SW 1271 (cell line): ENCODE data around the gene TCP11.

Source experiments
- DNase-seq, 2 experiments: peaks; one replicate each; lab custom pipeline; 2025; lab: John Stamatoyannopoulos, UW

The TCP11 gene

DNA sequence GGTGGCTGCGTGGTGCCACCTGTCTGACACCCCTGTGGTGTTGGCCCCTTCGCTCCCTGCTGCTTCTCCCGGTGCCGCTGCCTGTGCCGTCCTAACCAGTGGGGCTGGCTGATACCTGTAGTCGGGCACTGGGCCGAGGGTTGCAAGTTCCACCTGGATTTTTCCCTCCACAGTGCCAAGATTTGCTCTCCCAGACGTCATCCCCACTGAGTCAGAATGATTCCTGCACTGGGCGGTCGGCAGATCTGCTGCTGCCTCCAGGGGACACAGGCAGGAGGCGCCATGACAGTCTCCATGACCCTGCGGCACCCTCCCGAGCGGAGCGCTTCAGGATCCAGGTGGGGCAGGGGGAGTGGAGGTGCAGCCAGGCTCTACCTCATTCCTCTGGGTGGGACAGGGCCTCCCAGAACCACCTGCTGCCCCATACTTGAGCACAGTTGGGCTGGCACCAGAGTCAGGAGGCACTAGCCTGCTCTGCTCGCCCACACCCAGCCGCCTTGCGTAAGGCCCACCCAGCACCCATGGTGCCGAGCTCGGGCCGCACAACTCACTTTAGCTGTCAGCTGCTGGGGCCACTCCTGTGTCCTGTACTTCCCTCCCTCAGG, 60.2 kb downstream of the TCP11 start:
- DNase-seq, result no peak

DNA sequence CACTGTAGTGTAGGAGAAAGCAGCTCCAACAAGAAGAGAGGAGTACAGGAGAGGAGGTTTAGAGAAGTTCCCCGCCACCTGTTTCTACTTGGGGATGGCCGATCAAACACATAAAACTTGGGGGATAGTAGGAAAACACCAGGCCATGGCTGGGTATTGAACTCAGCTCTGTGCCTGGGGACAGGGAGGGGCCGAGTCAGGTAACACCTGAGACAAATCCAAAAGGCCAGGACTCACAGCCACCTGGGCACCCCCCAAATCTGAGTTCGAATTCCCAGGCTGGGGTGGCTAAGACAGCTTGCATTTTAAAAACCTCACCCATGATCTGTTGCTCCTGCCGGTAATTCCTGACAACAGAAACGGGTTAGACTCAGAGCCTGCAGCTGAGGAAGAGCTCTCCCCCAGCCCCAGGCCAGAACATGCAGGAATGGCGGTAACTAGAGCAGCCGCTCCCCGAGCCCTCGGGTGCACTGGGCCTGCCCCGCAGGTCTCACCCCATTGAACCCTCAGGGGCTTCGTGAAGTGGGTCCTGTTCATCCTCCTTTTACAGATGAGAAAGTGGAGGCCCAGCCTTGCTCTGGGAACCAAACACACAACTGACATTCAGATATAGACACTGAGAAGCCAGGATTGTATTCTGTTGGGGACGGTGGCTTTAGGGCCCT, 61.0 kb downstream of the TCP11 start:
- DNase-seq, result no peak

DNA sequence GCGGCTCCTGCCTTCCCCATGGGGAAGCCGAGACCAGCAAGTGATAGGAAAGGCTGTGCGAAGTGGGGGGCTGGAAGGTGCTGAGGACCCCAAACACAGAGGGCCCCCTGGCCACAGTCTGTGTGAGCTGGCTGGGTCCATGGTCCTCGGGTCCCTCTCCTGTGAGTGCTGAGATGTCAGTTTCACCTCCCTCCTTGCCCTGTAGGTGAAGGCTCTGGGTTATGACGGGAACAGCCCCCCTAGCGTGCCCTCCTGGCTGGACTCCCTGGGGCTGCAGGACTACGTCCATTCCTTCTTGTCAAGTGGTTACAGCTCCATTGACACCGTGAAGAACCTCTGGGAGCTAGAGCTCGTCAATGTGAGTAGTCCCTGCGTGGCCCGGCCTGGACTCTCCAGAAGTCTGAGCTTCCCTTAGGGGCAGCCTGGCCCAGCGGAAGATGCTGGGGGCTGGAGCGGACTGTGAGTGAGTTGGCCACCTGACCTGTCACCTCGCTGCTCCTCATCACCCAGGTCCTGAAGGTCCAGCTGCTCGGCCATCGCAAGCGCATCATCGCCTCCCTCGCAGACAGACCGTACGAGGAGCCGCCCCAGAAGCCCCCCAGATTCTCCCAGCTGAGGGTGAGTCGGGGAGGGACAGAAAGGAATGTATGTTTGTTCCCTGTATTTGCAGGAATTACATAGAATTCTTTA, 61.7 kb downstream of the TCP11 start:
- no peak for DNase-seq

DNA sequence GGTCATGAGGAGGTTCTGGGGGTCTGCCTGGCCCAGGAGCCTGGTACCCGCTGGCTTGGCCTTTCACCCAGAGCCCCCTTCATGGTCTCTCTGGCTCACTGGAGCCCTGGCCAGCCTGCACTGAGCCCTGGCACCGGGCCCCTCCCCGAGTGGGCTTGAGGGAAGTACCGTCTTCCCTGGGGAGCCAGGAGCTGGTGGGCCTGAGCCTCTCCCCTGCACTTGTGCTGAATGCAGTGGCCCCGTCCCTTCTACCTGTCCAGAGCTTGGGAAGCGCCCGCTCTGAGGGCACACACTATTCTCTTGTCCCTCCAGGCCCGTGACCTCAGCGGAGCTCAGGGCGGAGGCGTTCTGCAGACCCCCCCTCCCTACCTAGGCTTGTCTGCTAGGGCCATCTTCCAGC, 62.2 kb downstream of the TCP11 start:
- no peak for DNase-seq

DNA sequence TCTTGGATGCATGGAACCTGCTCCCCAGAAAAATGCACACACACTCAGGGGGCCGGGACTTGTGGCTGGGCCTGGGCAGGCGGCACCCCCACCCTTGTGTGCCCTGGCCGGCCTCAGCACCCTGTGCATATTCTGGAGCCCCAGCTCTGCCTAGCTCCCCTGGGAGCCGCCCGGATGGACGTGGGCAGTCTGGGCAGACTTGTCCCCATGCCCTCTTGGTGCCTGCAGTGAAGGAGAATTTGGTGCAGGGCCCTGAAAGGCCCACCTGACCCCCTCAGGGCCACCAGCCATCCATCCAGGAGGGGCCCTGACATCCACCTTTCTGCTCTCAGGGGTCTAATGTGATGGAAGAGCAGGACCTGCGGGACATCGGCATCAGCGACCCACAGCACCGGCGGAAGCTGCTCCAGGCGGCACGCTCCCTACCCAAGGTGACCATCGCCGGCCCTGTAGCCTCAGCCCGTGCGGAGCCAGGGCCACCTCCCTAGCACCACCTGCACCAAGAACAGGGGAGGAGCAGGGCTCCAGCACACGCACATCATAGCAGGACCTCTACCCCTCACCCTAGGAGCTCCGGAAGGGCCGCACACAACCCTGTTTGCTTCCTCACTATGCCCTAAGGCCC, 62.8 kb downstream of the TCP11 start:
- DNase-seq, result no peak

DNA sequence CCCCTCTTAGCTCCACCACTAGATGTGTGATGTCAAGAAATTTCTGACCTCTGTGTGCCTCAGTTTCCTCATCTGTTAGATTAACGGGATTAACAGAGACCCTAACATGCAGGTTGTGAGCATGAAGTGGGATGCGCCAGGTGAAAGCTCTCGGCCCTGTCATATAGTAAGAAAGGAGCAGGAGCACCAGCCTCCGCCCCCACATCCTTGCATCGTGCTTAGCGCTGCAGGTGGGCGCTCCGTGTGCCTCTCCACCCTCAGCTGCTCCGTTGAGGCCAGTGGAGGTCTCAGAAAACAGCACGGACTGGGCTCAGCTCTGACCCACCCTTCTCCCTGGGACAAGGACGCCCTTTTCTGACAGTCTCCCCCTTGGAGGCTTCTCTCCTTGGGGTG, 63.4 kb downstream of the TCP11 start:
- no peak for DNase-seq

DNA sequence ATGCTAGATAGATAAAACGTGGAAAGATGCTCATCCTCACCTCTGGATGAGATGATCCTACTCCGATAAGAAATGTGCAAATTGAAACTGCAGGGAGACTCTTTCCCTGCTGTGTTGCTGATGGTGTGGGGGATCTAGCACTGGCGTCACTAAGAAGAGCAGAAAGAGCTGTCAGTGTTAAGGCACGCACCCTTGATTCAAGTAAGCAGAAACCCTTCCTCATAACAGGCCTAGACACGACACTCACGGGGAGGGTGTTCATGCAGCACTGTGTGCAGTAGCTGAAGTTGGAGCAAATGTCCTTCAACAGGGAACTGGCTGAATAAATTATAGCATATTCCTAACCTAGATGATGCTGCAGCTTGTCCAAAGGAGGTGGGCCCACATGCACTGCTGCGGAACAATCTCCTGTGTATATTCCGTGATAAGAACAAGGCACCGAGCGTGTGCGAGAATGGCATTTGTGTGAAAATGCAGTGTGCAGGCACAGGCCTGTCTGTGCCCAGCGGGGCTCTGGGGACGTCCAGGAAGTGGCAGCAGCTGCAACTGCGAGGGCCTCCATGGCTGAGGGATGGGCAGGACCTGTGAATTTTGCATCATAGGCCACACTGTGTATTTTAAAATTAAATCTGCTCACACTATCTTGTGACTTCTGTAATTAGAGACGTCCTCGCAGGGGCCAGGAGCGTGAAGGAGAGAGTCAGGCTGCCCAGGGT, 64.0 kb downstream of the TCP11 start:
- no peak for DNase-seq

DNA sequence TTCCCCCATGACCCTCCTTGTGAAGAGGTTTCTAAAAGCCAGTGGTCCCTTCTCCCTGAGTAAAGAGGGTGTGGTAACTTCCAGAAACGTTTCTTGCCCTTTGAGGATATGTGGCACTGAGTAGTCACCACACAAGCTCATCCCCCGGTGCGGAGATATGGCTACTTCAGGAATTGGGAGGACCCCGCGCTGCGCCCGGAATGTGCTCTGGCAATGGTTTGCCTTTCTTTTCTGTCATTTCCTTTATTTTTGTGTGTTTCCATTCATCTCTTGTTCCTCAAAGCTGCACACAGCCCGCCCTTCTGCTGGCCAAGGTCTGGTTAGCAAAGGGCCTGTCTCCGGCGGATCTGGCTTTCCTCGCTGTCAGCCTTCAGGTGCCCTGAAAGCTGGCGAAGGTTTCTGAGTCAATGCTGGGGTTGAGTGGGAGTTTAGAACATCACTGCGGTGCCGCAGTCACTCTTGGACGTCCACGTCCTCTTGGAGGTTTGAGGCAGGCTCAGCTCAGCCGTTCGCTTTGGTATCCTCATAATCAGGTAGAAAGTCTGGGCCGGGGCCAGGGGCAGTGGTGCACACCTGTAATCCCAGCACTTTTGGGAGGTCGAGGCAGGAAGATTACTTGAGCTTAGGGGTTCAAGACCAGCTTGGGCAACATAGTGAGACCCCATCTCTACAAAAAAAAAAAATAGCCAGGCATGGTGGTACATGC, 67.2 kb downstream of the TCP11 start:
- DNase-seq, result no peak

DNA sequence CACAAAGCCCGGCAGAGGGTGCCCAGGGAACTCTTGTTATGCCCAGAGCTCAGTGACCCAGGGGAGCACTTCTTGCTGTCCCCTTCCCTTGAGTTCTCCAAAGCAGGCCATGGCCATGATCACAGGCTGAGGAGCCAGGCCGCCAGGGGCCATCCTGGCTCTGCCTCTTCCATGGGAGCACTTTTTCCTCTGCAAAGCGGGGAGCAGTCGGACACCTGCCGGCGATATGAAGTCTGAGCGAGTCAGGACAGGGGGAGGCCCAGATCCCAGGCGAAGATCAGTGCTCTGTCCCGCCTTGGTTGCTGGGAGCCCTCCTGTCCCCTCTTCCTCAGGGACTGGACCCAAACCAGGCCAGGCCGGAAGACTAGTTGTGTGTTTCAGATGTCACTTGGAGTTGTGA, 67.9 kb downstream of the TCP11 start:
- no peak for DNase-seq

DNA sequence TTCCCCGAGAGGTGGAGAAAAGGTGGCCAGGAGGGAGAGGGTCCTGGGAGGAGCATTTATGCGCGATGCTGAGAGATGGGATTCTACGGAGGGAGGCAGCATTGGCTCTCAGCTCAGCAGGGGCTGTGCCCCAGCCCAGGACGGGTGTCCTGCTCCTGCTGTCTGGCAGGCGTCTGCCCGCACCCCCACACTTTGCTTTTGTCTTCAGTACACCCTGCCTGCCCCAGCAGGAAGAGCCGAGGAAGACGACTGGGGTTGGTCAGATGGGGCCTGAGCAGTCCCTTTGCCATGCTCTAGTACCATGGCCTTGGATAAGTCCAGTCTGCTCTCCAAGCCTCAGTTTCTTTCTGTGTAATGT, 68.5 kb downstream of the TCP11 start:
- no peak for DNase-seq

DNA sequence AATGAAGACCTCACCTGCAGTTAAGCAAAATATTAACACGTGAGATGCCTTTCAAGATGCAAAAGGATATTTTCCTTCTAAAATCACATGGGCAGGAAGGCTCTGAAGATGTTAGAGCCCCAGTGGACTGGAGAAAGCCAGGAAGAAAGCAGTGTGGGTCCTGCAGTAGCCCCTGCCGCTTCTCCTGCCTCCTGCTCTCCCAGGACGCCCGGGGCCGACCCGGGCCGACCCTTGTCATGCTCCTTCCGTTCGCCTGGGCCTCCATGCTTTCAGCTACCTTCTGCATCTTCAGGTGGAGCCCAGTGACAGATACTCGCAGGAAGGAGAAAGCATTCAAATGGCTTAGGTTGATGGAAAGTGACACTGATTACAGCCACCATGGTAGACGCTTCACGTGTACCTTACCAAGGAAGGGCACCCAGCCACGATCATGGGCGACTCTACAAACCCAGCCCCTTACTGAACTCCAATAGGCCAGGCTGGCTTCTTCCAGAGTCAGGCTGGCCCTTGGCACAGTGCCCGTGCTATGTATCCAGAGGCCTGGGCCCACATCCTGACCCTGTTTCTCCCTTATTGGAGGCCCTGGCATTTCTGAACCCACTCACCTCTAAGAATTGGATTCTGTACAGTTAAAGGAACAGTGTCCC, 69.0 kb downstream of the TCP11 start:
- DNase-seq, result no peak

DNA sequence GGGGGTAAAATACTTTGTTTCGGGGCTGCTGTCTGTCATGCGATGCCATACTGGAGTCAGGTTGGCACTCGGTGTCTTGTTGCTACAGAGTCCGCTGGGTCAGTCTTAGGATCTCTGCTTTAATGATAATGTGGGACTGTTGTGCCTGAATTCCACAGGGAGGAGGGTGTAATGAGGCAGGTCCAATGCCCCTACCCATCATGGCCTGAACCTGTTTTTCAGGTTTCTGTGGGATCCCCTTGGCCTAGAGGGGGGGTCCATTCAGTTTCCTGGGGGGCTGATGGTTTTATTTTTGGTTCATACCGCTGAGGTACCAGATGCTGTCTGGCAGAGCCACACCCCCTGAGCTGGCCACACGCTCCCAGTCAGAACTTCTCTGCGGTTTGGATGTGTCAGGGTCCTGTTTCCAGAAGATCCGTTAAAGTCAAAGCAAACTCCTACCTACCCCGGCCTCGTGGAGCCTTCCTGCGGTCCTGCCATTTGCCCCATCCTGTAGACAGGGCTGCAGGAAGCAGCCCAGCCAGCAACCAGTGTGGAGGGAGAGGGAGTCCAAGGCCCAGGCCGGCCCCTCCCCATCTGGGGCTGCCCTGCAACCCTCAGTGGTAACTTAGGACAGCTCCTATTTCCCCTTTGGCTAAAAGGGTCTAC, 69.7 kb downstream of the TCP11 start:
- no peak for DNase-seq

DNA sequence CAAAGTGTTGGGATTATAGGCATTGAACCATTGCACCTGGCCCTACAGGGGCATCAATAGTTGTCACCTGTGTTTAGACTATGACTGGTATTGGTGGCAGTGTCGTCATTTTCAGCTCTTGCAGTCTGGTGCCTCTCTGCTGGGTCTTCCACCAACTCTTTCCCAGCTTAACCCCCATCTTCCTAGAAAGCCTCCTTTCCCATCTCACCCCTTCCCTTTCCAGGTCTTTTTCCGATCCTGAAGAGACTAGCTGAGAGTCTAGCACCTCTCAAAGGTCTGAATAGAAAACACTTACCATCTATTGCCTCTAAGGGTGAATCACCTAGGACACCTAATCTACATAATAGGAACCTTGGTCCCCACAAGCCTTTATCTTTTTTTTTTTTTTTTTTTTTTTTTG, 71.0 kb downstream of the TCP11 start:
- DNase-seq, result no peak

DNA sequence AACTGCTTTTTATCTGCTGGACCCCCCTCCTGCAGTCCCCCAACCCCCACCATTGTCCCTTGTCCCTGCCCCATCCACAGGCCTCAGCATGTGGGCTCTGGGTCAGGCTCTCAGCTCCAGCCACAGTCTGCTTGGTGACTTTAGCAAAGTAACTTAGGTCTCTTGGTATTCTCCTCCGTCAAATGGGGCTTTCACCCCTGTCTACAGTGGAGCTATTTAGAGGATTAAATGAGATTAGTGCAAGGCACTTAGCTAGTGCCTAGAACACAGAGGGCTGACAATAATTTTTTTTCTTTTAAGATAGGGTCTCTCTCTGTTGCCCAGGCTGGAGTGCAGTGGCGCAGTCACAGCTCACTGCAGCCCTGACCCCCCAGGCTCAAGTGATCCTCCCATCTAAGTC, 71.9 kb downstream of the TCP11 start:
- DNase-seq, result no peak

DNA sequence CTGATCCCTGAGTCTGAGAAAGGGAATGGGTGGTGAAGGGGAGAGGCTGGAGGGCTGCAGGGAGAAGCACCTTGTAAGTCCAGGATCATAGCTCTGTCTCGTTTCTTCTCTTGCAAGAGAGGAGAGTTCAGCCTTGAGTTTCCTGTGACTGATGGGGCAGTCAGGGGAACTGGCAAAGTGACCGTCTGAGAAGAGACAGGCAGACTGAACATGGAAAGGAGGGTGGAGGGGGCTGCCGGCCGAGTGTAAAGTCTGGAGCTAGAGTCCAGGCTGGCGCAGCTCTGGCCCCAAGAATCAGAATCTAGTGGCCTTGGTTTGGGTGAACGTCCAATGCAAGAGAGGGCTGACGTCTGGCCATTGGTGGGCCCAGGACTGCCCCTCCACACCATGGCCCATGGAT, 72.5 kb downstream of the TCP11 start:
- DNase-seq, result no peak

DNA sequence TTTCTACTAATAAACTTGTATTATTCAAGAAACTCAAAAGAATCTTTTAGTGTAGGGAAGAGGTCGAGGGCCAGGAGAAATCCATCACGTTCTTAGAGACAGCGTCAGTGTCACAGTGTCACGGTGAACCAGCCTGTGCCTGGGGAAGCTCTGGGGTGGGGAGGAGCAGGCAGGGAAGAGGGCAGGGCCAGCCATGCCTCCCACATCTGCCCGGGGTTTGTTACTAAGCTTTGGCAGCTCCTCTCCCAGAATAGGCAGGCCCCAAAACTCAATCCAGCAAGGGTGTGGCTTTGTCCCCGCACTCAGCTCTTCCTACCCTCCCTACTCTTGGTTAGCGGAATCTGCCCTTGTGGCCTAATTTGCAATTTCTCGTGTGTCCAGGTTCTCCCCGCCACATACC, 72.9 kb downstream of the TCP11 start:
- no peak for DNase-seq
